ENCODE results near the gene NRG4.

DNA sequence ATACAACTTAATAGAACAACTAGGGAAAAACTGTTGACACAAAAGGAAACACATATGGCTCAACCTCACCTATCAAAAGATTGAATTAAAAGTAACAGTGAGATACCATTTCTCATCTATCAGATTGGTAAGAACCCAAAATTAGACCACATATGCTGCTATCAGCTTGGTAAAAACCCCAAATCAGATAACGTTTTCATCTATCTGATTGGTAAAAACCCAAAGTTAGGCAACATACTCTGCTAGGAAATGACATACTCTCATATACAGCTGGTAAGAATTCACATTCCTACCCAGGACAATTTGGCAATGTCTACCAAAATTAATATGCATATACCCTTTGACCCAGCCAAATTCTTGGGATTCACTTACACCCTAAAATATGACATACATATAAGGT lies 26.3 kb downstream of the NRG4 start:
- TF ChIP-seq POLR2A (IDR thresholded peaks at IDR 0.05) (no peak), POLR2AphosphoS5 (IDR thresholded peaks at IDR 0.05; ENCODE audit: insufficient read depth in 1 of 2, low read depth in 1 of 2) (no peak), CTCF (IDR thresholded peaks at IDR 0.05) (no peak)
